ENCODE results near the gene C9orf85.

The C9orf85 gene

GRCh38 chr9:71887362-71887761 lies 24.1 kb upstream of the C9orf85 start:
- no peak for TF ChIP-seq REST (IDR thresholded peaks at IDR 0.05; ENCODE audit: insufficient replicate concordance, low read depth)
- no peak for TF ChIP-seq SPI1 (IDR thresholded peaks at IDR 0.05; ENCODE audit: borderline replicate concordance, low read depth)
- no peak for TF ChIP-seq GABPA (IDR thresholded peaks at IDR 0.05; ENCODE audit: low read depth)
- TF ChIP-seq CTCF (IDR thresholded peaks at IDR 0.05; ENCODE audit: insufficient read depth, low read length): no peak
- TF ChIP-seq POLR2AphosphoS5 (IDR thresholded peaks at IDR 0.05; ENCODE audit: low read depth): no peak
- Histone ChIP-seq H3K4me3 (replicated peaks; ENCODE audit: insufficient read depth, low read length) (no peak overlapping the region), H3K27me3 (ENCODE audit: insufficient read depth, poor library complexity, severe bottlenecking) (no peaks in the 10 kb centered on the region), H3K27ac (replicated peaks) (no peak overlapping the region)
- DNase-seq (ENCODE audit: low read depth in 1 of 2, low spot score in 1 of 2): no peak

- no peak overlapping the region for H3K4me3 ChIP-seq (replicated peaks; ENCODE audit: insufficient read depth, low read length)
- no peak for DNase-seq (ENCODE audit: low read depth in 1 of 2, low spot score in 1 of 2)
- TF ChIP-seq CTCF (IDR thresholded peaks at IDR 0.05; ENCODE audit: insufficient read depth, low read length): no peak
- TF ChIP-seq POLR2AphosphoS5 (IDR thresholded peaks at IDR 0.05; ENCODE audit: low read depth): no peak
- TF ChIP-seq GABPA (IDR thresholded peaks at IDR 0.05; ENCODE audit: low read depth): no peak
- TF ChIP-seq REST (IDR thresholded peaks at IDR 0.05; ENCODE audit: insufficient replicate concordance, low read depth): no peak
- no peak for TF ChIP-seq SPI1 (IDR thresholded peaks at IDR 0.05; ENCODE audit: borderline replicate concordance, low read depth)
- H3K27me3 ChIP-seq (ENCODE audit: insufficient read depth, poor library complexity, severe bottlenecking): no peaks in the 10 kb centered on the region
- no peak overlapping the region for H3K27ac ChIP-seq (replicated peaks)
Observed at GRCh38 chr9:71890042-71890679, 21.3 kb upstream of the C9orf85 start.

- Histone ChIP-seq H3K27ac (replicated peaks) (no peak overlapping the region), H3K27me3 (ENCODE audit: insufficient read depth, poor library complexity, severe bottlenecking) (no peaks in the 10 kb centered on the region), H3K4me3 (replicated peaks; ENCODE audit: insufficient read depth, low read length) (no peak overlapping the region)
- no peak for DNase-seq (ENCODE audit: low read depth in 1 of 2, low spot score in 1 of 2)
- TF ChIP-seq REST (IDR thresholded peaks at IDR 0.05; ENCODE audit: insufficient replicate concordance, low read depth): no peak
- no peak for TF ChIP-seq GABPA (IDR thresholded peaks at IDR 0.05; ENCODE audit: low read depth)
- TF ChIP-seq POLR2AphosphoS5 (IDR thresholded peaks at IDR 0.05; ENCODE audit: low read depth): no peak
- TF ChIP-seq SPI1 (IDR thresholded peaks at IDR 0.05; ENCODE audit: borderline replicate concordance, low read depth): no peak
- no peak for TF ChIP-seq CTCF (IDR thresholded peaks at IDR 0.05; ENCODE audit: insufficient read depth, low read length)
Observed at GRCh38 chr9:71891557-71892189, 19.8 kb upstream of the C9orf85 start.

Data from HL-60 (cell line).